Stimulated activated CD4-positive, alpha-beta T cell treated with anti-CD3 and anti-CD28 coated beads, Interleukin-4, amount 100 ng/mL, for 4 hours (primary cell): ENCODE measurements around the gene TRIP11.
"Not testable (repeated sequence)": the region's sequence is repeated elsewhere in the genome, so short reads cannot be mapped to it uniquely, and the experiment has no call there.

Experiments used
- DNase-seq, 2 experiments: peaks; one replicate each; pipeline ENCODE4 v3.0.0-alpha.2; 2020

TRIP11 gene

DNA sequence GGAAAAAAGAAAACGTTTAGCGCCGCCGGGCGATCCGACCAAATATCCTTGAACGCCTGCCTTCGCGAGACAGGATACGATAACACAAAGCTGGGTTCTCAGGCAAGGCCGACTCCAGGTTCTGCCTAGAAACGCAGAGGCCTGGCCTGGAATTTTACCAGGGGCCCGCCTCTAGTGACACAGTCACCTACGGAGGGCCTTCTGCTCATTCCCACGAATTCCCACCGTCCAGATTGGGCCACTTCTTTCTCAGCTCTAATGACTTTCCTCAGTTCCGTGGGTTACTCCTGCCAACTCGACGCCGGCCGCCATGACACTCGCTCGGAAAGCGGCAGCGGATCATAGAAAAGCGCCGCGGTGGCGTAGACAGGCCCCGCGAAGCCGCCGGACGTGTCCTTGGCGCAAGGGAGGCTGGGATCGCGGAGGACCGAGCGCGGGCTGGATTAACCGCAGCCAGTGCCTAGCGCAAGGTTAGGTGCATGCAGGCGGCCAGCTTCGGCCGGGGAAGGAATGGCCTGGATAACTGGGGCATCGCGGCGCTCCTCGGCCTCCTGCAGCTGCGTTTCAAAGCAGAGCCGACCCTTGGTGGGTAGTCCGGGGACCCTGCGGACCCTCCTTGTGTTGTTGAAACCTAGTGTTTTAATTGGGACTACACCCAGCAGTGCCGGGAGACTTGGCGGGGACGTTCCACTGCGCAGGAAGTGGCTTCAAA lies at the start of gene TRIP11:
Gene TRIP11, minus strand, starts transcription at position 341 of the 712 bp plus-strand sequence. CDS start 374 bp downstream, outside the sequence.
- peak; percentile 91 to 92 for DNase-seq

DNA sequence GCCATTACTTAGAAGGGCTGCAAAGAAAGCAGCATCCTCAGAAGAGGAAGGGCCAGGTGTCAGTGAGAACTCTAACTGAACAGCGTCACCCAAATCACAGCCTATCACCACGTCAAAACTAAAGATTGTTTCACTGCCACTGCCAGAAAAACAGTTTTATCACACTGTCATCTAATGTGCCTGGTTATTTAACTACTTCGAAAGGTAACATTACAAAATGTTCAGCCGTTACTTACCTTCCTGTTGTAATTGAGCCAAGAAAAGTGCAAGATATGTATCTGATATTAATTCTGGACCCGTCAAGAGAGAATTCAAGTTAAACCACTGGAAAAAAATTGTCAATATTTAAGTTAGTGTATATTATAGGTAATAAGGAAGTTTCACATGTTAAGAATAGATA lies 48.6 kb upstream of the TRIP11 start:
- DNase-seq: no peak

DNA sequence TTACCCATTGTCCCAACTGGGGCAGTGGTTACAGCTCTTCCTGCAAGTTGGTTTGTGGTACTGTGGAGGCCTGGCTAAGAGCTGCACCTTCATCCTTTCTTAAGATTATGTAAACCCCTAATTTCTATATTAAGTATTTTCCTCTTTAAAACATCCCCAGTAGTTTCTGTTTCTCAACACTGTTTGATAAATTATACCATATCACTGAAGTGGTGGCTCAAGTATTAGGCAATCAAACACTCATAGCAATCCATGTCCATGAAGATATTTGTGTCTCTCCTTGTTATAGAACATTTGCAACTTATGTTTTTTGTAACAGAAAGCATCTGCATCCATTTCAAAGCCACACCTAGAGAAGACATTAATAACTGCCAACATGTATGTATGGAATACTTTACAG lies 34.7 kb upstream of the TRIP11 start:
- DNase-seq: no peak

DNA sequence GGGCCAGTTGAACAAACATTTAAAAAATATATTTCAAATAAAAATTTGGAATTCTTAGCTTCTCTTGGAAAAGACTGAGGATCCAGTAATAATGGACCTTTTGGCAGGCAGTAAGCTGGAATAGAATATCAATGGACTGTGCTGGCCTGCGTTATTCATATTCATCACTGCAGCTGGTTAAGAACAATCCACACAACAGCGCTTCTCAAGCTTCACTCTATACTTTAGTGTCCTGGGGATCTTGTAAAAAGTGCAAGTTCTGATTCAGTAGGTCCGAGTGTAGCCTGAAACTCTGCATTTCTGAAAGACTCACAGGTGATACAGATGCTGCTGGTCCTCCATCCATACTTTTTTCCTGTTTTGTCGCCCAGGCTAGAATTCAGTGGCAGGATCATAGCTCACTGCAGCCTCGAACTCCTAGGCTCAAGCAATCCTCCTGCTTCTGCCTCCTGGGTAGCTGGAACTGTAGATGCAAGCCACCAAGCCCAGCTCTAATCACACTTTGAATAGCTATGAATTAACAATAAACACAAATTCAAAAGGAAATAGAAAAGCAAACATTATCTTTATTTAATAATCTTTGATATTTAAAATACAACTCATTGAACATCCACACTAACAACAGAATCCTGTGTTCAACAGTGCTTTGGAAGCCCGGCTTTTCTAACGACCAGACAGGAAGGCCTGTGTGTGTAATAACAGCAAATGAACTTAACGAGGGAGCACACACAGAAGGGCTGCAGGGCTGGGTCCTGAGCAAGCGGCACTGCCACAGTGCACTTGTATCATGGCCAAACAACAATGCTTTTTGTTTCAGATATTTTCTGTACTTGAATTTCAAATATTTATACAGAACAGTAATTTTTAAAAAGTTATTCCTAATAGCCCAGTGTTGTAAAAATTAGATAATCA lies 18.4 kb upstream of the TRIP11 start:
- DNase-seq: no peak

DNA sequence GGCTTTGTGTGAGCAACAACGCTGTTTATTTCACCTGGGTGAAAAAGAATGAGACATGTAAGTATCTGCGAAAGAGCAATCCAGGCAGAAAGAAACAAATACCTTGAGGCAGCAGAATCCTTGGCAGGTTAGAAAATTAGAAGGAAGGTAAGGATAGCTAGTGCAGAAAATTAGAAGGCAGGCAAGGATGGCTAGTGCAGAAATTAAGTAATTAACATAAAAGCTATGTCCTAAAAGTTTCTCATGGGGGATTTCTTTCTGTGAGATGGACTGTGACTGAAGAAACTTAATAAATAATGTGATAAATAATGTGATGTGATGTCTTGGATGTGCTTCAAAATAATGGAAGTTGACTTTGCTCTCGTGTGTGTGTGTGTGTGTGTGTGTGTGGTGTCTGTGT lies 9.9 kb upstream of the TRIP11 start:
- no peak for DNase-seq

DNA sequence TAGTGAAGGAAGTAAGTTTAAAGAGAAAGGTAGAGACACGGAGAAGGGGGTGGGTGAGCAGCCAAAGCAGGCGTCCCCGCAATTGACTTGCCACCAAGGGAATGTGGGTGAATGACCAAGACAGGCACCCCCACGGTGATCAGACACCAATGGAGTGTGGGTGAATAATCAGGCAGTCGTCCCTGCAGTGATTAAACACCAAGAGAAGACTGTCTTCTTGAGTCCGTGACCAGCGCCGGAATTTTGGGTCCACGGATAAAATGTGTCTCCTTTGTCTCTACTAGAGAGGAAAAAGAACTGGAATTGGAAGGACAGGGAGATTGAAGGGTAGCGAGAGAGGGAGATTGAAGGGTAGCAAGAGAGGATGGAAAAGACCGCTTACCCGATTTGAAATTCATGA lies 9.4 kb upstream of the TRIP11 start:
- not testable (repeated sequence) for DNase-seq

DNA sequence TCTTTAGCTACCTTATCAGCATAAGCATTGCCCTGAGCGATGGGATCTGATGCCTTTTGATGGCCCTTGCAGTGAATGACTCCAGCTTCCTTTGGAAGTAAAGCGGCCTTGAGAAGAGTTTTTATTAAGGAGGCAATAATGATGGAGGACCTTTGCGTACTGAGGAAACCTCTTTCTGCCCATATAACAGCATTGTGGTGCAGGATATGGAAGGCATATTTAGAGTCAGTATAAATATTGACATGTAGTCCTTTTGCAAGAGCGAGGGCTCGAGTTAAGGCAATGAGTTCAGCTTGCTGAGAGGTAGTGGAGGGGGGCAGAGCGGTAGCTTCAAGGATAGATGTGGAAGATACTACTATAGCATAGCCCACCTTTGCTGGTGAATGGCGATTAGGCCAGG lies 6.0 kb upstream of the TRIP11 start:
- not testable (repeated sequence) for DNase-seq

DNA sequence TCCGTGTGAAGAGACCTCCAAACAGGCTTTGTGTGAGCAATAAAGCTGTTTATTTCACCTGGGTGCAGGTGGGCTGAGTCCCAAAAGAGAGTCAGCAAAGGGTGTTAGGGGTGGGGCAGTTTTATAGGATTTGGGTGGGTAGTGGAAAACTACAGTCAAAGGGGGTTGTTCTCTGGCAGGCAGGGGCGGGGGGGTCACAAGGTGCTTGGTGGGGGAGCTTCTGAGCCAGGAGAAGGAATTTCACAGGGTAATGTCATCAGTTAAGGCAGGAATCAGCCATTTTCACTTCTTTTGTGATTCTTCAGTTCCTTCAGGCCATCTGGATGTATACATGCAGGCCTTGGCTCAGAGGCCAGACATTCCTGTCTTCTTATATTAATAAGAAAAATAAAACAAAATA lies 1.9 kb upstream of the TRIP11 start:
- DNase-seq: not testable (repeated sequence)

DNA sequence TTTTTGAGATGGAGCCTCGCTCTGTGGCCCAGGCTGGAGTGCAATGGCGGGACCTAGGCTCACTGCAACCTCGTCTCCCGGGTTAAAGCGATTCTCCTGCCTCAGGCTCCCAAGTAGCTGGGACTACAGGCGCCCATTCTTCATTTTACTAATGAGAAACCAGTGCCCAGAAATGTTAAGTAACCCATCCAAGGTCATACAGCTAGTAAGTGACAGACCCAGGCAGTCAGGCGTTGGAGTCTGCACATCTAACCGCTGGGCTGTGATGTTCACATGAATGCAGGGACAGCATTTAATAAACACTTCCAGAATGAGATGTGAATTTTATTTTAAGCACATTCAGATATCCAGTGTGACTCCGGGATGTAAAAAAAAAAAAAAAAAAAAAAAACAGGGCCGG lies 1.3 kb upstream of the TRIP11 start:
- DNase-seq: no peak

DNA sequence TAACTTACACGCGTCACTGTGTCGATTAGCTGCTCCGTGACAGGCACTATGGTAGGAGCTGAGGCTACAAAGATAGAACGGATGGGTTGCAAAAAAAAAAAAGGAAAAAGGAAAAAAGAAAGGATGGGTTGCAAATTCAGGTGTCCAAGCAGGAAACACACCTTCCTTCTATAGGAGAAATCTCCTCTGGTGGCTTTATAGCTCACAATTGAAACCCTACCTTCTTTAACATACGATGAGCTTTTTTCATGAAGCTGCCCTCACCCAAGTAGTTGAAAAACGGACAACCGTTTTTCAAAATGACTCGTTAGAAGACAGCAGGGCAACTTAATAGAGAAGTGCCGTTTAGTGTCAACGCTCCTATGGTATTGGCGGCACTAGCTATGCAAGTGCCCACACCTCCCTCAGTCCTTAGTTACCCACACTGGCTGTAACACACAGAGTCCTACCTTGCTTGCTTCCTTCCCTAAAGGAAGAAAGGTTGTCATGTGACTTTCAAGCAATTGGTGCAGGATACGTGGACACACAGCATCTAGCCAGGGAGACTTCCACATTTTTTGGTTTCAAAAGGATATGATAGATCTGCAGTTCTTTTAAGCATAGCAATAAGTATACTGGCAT lies 682 bp upstream of the TRIP11 start:
- no peak for DNase-seq

DNA sequence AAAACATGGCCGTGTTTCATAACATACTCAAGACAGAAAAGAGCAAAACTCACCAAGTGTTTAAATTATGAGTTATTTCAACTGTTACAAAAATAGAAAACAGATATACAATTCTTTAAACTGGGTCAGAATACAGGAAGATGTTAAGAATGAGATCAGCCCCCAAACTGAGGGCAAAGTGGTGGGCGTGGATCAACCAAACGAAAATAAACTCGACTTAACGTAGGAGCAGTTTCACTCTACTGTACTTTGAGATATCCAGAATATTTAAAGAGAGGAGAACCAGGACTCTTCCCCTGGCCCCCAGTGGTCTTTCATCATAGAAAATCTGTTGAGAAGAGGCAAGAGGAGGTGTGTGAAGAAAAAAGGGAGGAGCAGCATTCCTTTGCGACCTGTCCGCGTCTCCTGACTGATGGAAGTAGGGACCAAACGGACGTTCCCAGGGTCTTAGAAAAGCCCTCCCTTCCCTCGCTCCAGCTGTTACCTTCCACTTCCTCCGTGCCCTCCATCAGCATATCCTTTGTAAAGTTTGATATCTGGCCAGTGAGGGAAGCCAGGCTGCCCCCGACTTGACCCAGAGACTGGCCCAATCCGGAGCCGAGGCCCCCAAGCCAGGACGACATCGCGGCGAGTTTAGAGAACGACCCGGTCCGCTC lies 668 bp downstream of the TRIP11 start:
- peak; percentile 3 to 7 for DNase-seq

DNA sequence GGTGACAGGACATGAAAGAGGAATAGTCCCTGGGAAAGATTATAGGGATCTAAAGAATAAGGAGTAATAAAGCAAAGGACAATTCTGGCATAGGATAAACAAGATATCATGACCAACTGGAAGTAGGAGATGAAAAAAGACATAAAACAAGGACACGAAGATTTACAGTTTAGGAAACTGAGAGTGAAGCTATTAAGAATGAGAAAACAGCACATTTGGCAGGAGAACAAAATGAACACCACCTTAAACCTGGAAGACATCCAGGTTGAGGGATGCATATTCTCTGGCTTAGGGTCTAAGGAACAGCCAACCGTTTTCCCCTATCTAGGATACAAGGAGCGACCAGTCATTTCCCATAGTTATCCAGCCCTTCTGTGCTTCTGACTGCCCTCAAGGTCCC lies 1.9 kb downstream of the TRIP11 start:
- DNase-seq: no peak

DNA sequence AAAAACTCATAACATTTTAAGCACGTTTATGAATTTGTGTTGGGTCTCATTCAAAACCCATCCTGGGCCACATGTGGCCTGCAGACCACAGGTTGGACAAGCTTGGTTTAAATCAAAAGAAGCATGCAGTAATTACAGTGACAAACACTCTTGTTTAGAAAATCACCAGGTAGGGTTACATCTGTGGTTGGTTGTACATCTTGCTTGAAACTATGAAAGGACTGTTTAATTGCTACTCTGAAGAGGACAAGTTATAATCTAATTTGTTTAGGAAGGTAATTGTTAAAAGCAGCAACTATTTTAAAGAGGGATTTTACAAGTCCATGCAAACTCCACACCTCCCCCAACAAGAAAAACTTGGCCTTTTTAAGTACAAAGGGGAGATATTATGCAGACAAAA lies 4.0 kb downstream of the TRIP11 start:
- DNase-seq: no peak

DNA sequence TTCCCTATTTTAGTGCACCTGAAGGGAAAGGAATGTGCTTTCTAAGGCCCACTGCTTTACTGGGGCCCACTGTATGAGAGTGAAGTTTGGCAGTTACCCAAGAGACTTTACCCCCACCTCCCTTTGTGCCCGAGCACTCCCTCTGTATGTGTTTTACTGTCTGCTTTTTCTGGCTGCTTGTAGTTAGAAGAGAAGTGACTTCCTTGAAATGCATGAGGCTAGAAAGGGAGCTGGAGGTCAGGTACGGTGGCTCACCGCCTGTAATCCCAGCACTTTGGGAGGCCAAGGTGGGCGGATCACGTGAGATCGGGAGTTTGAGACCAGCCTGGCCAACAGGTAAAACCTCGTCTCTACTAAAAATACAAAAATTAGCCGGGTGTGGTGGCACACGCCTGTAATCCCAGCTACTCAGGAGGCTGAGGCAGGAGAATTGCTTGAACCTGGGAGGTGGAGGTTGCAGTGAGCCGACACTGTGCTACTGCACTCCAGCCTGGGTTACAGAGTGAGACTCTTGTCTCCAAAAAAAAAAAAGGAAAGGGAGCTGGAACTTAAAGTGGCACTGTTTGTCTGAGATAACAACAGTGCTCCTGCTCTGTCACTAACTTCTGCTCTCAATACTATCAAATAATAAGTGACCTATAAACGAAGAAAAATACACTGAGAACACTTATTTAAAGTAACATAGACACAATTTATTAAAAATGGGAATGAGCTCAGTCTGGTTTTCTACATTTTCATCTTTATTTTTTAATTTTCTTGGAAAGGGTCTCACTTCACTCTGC lies 5.8 kb downstream of the TRIP11 start:
- no peak for DNase-seq

DNA sequence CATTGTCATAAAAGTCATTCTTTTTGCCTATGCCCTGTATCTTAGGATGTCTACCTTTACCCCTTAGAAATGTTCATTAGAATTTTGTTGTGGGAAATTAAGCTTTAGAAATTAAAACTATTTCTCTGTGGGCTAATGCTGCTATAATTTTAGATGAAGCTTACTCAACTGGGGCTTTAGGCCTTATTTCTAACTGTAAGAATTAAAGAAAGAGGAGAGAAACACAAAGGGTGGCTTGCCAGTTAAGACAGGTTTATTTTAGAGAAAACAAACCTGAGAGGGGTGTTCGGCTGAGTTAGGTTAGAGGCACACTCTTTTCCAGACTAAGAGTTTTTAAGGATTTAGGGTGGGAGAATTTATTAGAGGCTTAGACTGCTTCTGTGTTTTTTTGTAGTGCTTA lies 6.4 kb downstream of the TRIP11 start:
- no peak for DNase-seq

DNA sequence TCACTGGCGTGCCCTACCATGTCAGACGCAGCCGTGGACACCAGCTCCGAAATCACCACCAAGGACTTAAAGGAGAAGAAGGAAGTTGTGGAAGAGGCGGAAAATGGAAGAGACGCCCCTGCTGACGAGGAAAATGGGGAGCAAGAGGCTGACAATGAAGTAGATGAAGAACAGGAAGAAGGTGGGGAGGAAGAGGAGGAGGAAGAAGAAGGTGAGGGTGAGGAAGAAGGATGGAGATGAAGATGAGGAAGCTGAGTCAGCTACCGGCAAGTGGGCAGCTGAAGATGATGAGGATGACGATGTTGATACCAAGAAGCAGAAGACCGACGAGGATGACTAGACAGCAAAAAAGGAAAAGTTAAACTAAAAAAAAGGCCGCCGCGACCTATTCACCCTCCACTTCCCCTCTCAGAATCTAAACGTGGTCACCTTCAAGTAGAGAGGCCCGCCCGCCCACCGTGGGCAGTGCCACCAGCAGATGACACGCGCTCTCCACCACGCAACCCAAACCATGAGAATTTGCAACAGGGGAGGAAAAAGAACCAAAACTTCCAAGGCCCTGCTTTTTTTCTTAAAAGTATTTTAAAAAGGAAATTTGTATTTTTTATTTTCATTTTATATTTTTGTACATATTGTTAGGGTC lies 13.2 kb downstream of the TRIP11 start:
- no peak for DNase-seq

DNA sequence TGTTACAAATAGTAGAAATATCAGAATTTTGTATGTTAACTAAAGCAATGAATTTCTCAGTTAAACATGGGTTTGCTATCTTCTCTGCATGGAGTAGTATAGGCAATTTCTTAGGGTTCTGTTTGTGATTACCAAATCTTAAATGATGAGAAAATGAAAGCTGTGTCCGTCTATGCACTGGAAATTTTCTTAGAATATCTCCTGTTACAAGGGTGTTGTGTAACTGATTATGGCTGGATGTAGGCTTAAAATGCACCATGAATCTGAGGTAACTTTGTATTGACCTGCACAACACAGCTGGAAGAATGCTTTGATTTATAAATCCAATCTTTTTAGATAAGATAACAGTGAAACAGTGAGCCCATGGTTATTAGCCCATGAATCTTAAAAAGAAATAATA lies 17.8 kb downstream of the TRIP11 start:
- DNase-seq: no peak

DNA sequence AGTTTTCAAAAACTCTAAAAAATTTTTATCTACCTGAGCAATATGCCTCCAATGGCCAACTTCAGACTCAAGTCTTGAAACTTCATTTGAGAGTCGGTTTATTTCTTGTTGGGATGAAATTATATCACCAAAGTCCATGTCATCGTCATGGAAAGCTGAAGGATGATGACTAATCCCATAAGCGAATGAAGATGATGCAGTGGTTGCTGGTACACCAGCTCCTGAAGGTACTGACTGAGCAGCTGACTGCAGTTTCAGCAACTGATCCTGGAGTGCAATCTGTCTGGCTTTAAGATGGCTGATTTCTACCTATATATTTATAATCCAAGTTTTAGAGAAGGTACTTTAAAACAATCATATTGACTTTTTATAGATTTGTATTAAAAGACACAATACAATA lies 18.3 kb downstream of the TRIP11 start:
- no peak for DNase-seq

DNA sequence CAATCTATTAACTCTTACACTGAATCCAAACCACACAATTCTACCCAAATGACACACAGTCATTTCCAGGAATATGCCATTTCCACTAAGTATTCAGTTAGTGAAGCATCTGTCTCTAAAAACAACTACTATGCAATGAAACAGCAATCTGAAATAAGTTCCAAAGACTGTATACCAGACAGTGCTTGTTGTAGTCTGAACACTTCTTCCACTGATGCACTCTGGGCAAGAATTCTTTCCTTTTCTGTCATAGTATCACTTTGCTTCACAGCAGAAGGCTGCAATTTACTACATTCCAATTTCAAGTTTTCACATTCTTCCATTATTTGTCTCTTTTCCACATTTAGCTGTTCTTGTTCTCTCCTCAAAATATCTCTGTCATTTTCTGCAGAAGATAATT lies 25.8 kb downstream of the TRIP11 start:
- no peak for DNase-seq

DNA sequence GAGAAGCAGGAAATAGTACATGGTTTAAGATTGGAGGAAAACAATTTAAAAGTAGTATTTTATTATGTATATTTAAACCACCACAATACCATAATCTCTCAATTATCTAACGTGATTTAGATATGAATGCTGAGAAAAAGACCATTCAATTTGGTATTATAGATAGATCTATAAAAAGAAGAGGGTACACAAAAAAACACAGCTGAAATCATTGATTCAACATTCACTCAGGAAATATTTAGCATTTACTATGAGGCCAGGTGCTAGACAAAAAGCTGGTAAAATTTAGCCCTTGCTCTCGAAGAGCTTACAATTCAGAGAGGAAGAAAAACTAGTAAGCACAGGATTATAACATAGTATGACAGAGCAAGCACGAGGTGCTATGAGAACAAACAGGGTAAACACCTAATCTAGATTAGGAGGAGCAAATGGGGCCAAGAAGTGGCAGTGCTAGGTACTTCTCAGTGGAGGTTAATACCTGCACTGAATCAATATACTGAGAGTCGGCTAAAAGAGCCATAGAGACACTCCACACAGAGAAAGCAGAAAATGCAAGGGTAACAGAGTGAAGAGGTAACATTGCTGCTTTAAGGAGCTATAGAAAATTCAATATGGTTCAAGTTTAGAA lies 27.6 kb downstream of the TRIP11 start:
- DNase-seq: no peak

DNA sequence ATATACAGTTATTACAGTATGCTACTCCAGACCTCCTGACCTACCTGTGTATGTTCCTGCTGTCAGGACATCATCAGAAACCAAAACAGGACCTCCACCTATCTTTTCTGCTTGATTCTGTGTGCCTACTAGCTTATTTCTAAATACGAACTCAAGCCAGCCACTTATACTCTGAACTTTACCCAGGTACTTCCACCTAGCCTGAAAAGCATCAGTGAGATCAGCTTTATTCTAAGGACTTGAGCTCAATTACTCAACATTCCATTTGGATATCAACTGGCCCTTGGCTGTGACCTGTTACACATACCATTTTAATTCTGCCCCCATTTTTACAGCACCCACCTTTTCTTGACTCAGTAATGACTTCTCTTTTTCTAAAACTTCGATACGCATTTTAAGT lies 29.2 kb downstream of the TRIP11 start:
- DNase-seq: no peak
